Left lung (tissue), 10 donors: ENCODE data around the gene SLC2A14. TPM values are rescaled to one million over a fixed set of nuclear protein-coding genes. Genes with fewer than 3 reads are reported as not detected.
"Not testable (repeated sequence)": the region's sequence is repeated elsewhere in the genome, so short reads cannot be mapped to it uniquely, and the experiment has no call there.

ENCODE experiments used
- ATAC-seq: fragments of 200-7000 bp; cut with Tn5 transposase; one replicate; pipeline ENCODE4 v1.9.1; 2020; ENCODE audit warnings: moderate library complexity
- DNase-seq, 4 donors: peaks; one replicate each; pipeline ENCODE4 v3.0.0-alpha.2; 2013 to 2020
- H3K27ac ChIP-seq, 2 donors: fragments of 200-600 bp; sonication (generic) in 1 of 2; one replicate each; pipeline versions ENCODE4 v1.5.0 to v1.8.0; 2020 to 2021
- H3K27me3 ChIP-seq, 2 donors: fragments of 200-600 bp; sonication (generic) in 1 of 2; one replicate each; pipeline versions ENCODE4 v1.5.0 to v1.8.0; 2020 to 2021
- H3K36me3 ChIP-seq, 2 donors: fragments of 200-600 bp; sonication (generic) in 1 of 2; one replicate each; pipeline versions ENCODE4 v1.5.0 to v1.8.0; 2020 to 2021
- H3K4me1 ChIP-seq, 2 donors: fragments of 200-600 bp; one replicate each; pipeline ENCODE4 v1.8.0; 2021
- H3K4me3 ChIP-seq, 2 donors: fragments of 200-600 bp; sonication (generic) in 1 of 2; one replicate each; pipeline versions ENCODE4 v1.5.0 to v1.8.0; 2020 to 2021; ENCODE audit warnings: mild to moderate bottlenecking in 1 of 2
- H3K9me3 ChIP-seq, 2 donors: fragments of 200-600 bp; sonication (generic) in 1 of 2; one replicate each; pipeline versions ENCODE4 v1.5.0 to v1.8.0; 2020 to 2021
- CTCF ChIP-seq, 2 donors: fragments of 200-600 bp; sonication (generic) in 1 of 2; IDR thresholded peaks; one replicate each; pipeline versions ENCODE4 v1.5.0 to v1.8.0; 2021; ENCODE audit warnings: antibody characterized with exemption in 2 of 2
- intact Hi-C, 2 donors: fragments of 100-400 bp; cut with DNase I; formaldehyde crosslinking; loops; one replicate each; pipeline versions ENCODE4 v1.11.2 to v1.14.2; 2022
- polyA plus RNA-seq, 6 donors: library from polyadenylated mRNA; unstranded; fragments of 120-200 nt; gene quantifications; one replicate each; pipeline ENCODE4 v1.2.1, GENCODE V29; 2013; ENCODE audit not compliant: insufficient read length in 6 of 6
- total RNA-seq, 2 donors: library from RNA; stranded (reverse); fragmentation: NEBNext Ultra II Directional; extraction: Animal tissue kit (Norgen Biotek cat#: 25700); gene quantifications; one replicate each; pipeline ENCODE4 v1.2.1, GENCODE V29; 2021
- donor health status: DM: no; HTN: yes; CAD: no.
- donor health status: DM: no; HTN: no; CAD: no.

SLC2A14 gene
- total and polyA plus RNA-seq, 8 donors: 0.10 to 2.5 (median 0.73) TPM

GRCh38 chr12:7915661-7916403 lies 43.1 kb upstream of the SLC2A14 start:
- no peak overlapping the region for H3K27ac ChIP-seq
- peaks cover 0 to 40% of the 10 kb centered on the region in 2 donors for H3K36me3 ChIP-seq
- H3K4me1 ChIP-seq: no peaks in the 10 kb centered on the region
- no peak for TF ChIP-seq CTCF (IDR thresholded peaks at IDR 0.05)
- ATAC-seq: peak; percentile 9
- H3K9me3 ChIP-seq: no peaks in the 10 kb centered on the region
- no peaks in the 10 kb centered on the region for H3K27me3 ChIP-seq
- DNase-seq: peak in 1 of 4 donors; percentile 67
- intact Hi-C loops: no loop called here
- H3K4me3 ChIP-seq: no peak overlapping the region

DNA sequence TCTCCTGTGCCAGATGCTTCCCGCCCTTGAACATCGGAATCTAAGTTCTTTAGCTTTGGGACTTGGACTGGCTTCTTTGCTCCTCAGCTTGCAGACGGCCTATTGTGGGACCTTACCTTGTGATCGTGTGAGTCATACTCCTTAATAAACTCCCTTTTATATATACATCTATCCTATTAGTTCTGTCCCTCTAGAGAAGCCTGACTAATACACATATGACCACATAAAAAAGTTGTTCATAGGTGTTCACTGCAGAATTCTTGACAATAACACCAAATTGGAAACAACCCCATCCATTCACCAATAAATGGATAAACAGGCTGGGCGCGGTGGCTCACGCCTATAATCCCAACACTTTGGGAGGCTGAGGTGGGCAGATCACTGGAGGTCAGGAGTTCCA lies 37.4 kb upstream of the SLC2A14 start:
- H3K4me1 ChIP-seq, H3K4me3 ChIP-seq, ATAC-seq, H3K36me3 ChIP-seq, H3K27me3 ChIP-seq, DNase-seq, intact Hi-C loops, H3K27ac ChIP-seq, H3K9me3 ChIP-seq: not testable (repeated sequence)

DNA sequence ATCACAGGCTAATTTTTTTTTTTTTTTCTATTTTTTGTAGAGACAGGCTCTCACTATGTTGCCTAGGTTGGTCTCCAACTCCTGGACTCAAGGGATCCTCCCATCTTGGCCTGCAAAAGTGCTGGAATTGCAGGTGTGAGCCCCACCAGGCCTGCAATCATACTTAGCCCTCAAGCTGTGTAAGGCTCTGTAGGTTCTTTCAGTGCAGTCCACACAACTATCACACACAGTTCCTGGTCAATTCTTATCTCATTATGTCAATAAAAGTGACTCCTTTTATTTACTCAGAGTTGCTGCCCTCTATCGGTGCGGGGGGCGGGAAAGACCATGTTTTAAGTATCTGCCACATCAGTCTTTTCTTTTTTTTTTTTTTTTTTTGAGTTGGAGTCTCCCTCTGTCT lies 34.3 kb upstream of the SLC2A14 start:
- peak; percentile 91 for ATAC-seq
- no peak for DNase-seq
- Histone ChIP-seq H3K27me3 (no peaks in the 10 kb centered on the region), H3K36me3 (no peaks in the 10 kb centered on the region), H3K4me1 (no peaks in the 10 kb centered on the region), H3K9me3 (no peaks in the 10 kb centered on the region), H3K4me3 (no peak overlapping the region), H3K27ac (no peak overlapping the region)
- no peak for TF ChIP-seq CTCF (IDR thresholded peaks at IDR 0.05)
- intact Hi-C loops: no loop called here

DNA sequence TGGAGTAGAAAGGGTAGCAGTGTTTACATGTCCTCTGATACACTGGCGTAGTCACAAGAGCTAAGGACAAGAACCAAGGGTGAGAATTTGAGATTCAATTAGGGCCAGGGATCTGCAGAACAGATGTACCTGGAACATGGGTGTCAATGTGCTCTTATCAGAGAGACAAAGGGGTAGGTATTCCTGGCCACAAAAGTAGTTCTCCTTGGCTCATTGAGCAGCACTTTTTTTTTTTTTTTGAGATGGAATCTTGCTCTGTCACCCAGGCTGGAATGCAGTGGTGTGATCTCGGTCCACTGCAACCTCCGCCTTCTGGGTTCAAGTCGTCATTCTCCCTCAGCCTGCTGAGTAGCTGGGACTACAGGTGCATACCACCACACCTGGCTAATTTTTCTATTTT lies 33.6 kb upstream of the SLC2A14 start:
- H3K9me3 ChIP-seq, H3K4me3 ChIP-seq, H3K4me1 ChIP-seq, ATAC-seq, DNase-seq, intact Hi-C loops, H3K27me3 ChIP-seq, H3K27ac ChIP-seq, H3K36me3 ChIP-seq: not testable (repeated sequence)

DNA sequence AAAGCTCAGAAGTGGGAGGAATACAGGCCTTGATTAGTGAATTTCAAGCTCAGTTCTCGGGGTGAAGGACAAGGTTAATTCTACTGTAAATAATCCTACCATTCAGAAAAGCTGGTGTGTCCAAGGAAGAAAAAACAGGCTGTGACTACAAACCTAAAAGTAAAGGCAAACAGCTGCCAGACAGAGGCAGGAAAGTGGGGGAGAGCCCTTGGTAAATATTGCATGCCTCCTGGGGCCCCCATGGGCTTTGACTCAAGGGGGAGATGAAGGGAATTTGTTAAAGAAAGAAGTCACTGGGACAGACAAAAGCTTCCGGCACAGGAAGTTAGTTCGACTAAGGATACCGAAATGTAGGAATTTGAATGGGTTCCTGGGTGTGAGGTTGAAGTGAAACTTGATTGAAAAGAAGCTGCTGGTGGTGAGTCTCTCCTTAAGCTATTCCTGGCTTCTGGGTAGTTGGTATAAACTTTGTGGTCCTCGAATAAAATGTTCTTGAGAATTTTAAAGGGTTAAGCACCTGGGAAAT lies 32.9 kb upstream of the SLC2A14 start:
- H3K4me1 ChIP-seq, H3K36me3 ChIP-seq, H3K9me3 ChIP-seq, DNase-seq, H3K4me3 ChIP-seq, H3K27ac ChIP-seq, intact Hi-C loops, H3K27me3 ChIP-seq: not testable (repeated sequence)
- ATAC-seq: peak; percentile 34

- Histone ChIP-seq H3K9me3 (no peaks in the 10 kb centered on the region), H3K4me1 (no peaks in the 10 kb centered on the region), H3K27me3 (no peaks in the 10 kb centered on the region), H3K4me3 (no peak overlapping the region), H3K36me3 (no peaks in the 10 kb centered on the region), H3K27ac (no peak overlapping the region)
- DNase-seq (no peak), ATAC-seq (no peak)
- intact Hi-C loops: no loop called here
- TF ChIP-seq CTCF (IDR thresholded peaks at IDR 0.05): no peak
Observed at GRCh38 chr12:7905071-7905470, 32.4 kb upstream of the SLC2A14 start.

DNA sequence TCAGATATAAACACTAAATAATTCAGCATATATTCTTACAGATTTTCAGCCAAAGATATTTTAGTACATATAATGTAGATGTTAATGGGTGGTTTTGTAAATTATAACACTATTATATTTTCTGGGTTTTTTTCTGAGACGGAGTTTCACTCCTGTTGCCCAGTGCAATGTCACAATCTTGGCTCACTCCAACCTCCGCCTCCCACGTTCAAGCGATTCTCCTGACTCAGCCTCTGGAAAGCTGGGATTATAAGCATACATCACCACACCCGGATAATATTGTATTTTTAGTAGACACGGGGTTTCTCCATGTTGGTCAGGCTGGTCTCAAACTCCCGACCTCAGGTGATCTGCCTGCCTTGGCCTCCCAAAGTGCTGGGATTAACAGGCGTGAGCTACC lies 29.7 kb upstream of the SLC2A14 start:
- H3K9me3 ChIP-seq, intact Hi-C loops, H3K27ac ChIP-seq, H3K36me3 ChIP-seq, H3K4me3 ChIP-seq, H3K4me1 ChIP-seq, H3K27me3 ChIP-seq, DNase-seq, ATAC-seq: not testable (repeated sequence)
